ENCODE data around the gene WFS1.

The WFS1 gene

GRCh38 chr4:6295495-6295894 is 25.8 kb downstream of the WFS1 start:
- Histone ChIP-seq H3K4me3 (ENCODE audit: low read depth in 1 of 2, low read length in 1 of 2) (no peak overlapping the region), H3K4me1 (ENCODE audit: control insufficient read depth in 1 of 2, insufficient read depth in 1 of 2, low read depth in 1 of 2, low read length in 1 of 2) (no peaks in the 10 kb centered on the region), H3K27ac (no peak overlapping the region), H3K36me3 (no peaks in the 10 kb centered on the region), H3K27me3 (no peaks in the 10 kb centered on the region), H3K9me3 (no peaks in the 10 kb centered on the region)
- no peak for TF ChIP-seq CTCF (IDR thresholded peaks at IDR 0.05)

- no peak for TF ChIP-seq CTCF (IDR thresholded peaks at IDR 0.05)
- H3K36me3 ChIP-seq, result no peaks in the 10 kb centered on the region
- no peaks in the 10 kb centered on the region for H3K4me1 ChIP-seq (ENCODE audit: control insufficient read depth in 1 of 2, insufficient read depth in 1 of 2, low read depth in 1 of 2, low read length in 1 of 2)
- no peak overlapping the region for H3K27ac ChIP-seq
- no peak overlapping the region for H3K4me3 ChIP-seq (ENCODE audit: low read depth in 1 of 2, low read length in 1 of 2)
- no peaks in the 10 kb centered on the region for H3K9me3 ChIP-seq
- no peaks in the 10 kb centered on the region for H3K27me3 ChIP-seq
These were observed 26.4 kb downstream of the WFS1 start for GRCh38 chr4:6296026-6296425.

GRCh38 chr4:6297266-6297815 is 27.7 kb downstream of the WFS1 start:
- Histone ChIP-seq H3K27ac (no peak overlapping the region), H3K4me3 (ENCODE audit: low read depth in 1 of 2, low read length in 1 of 2) (no peak overlapping the region), H3K4me1 (ENCODE audit: control insufficient read depth in 1 of 2, insufficient read depth in 1 of 2, low read depth in 1 of 2, low read length in 1 of 2) (no peaks in the 10 kb centered on the region), H3K27me3 (no peaks in the 10 kb centered on the region), H3K36me3 (no peaks in the 10 kb centered on the region), H3K9me3 (no peaks in the 10 kb centered on the region)
- no peak for TF ChIP-seq CTCF (IDR thresholded peaks at IDR 0.05)

- no peaks in the 10 kb centered on the region for H3K36me3 ChIP-seq
- TF ChIP-seq CTCF (IDR thresholded peaks at IDR 0.05), result no peak
- no peak overlapping the region for H3K27ac ChIP-seq
- H3K27me3 ChIP-seq, result no peaks in the 10 kb centered on the region
- H3K9me3 ChIP-seq, result no peaks in the 10 kb centered on the region
- H3K4me1 ChIP-seq (ENCODE audit: control insufficient read depth in 1 of 2, insufficient read depth in 1 of 2, low read depth in 1 of 2, low read length in 1 of 2), result no peaks in the 10 kb centered on the region
- H3K4me3 ChIP-seq (ENCODE audit: low read depth in 1 of 2, low read length in 1 of 2), result no peak overlapping the region
These were observed 28.4 kb downstream of the WFS1 start for GRCh38 chr4:6298035-6298434.

- Histone ChIP-seq H3K4me1 (ENCODE audit: control insufficient read depth in 1 of 2, insufficient read depth in 1 of 2, low read depth in 1 of 2, low read length in 1 of 2) (no peaks in the 10 kb centered on the region), H3K4me3 (ENCODE audit: low read depth in 1 of 2, low read length in 1 of 2) (no peak overlapping the region), H3K27me3 (no peaks in the 10 kb centered on the region), H3K36me3 (no peaks in the 10 kb centered on the region), H3K27ac (no peak overlapping the region), H3K9me3 (no peaks in the 10 kb centered on the region)
- TF ChIP-seq CTCF (IDR thresholded peaks at IDR 0.05), result no peak
These were observed 29.2 kb downstream of the WFS1 start for GRCh38 chr4:6298852-6299251.

GRCh38 chr4:6299875-6300274 is 30.2 kb downstream of the WFS1 start:
- Histone ChIP-seq H3K27ac (no peak overlapping the region), H3K4me3 (ENCODE audit: low read depth in 1 of 2, low read length in 1 of 2) (no peak overlapping the region), H3K36me3 (no peaks in the 10 kb centered on the region), H3K27me3 (no peaks in the 10 kb centered on the region), H3K4me1 (ENCODE audit: control insufficient read depth in 1 of 2, insufficient read depth in 1 of 2, low read depth in 1 of 2, low read length in 1 of 2) (no peaks in the 10 kb centered on the region), H3K9me3 (no peaks in the 10 kb centered on the region)
- TF ChIP-seq CTCF (IDR thresholded peaks at IDR 0.05), result no peak
